SK-N-SH treated with all-trans-retinoic acid at 6 μM for 48 hours (cell line): ENCODE measurements around the gene DIAPH1.

Source experiments
- ATAC-seq: fragments of 200-7000 bp; cut with Tn5 transposase; 3 replicates; pipeline ENCODE4 v1.9.1; 2020; ENCODE audit warnings: mild to moderate bottlenecking, moderate library complexity
- ARNTL ChIP-seq: fragments of 450-650 bp; formaldehyde crosslinking; IDR thresholded peaks from 2 replicates; pipeline ENCODE4 v1.5.0; 2020; ENCODE audit warnings: low read depth, mild to moderate bottlenecking, moderate library complexity, borderline replicate concordance
- BACH2 ChIP-seq: fragments of 250-450 bp; sonication (Bioruptor Pico); IDR thresholded peaks from 2 replicates; pipeline ENCODE4 v1.9.0; 2021; ENCODE audit warnings: mild to moderate bottlenecking, borderline replicate concordance
- CSDC2 ChIP-seq: fragments of 250-450 bp; sonication (Bioruptor Pico); IDR thresholded peaks from 2 replicates; pipeline ENCODE4 v1.5.0; 2020; ENCODE audit warnings: mild to moderate bottlenecking, moderate library complexity
- ESRRG ChIP-seq: fragments of 250-450 bp; sonication (Bioruptor Pico); IDR thresholded peaks from 2 replicates; pipeline ENCODE4 v1.6.1; 2021; ENCODE audit warnings: mild to moderate bottlenecking
- GLIS3 ChIP-seq: fragments of 250-450 bp; sonication (Bioruptor Pico); IDR thresholded peaks from 2 replicates; pipeline ENCODE4 v1.5.0; 2020; ENCODE audit warnings: mild to moderate bottlenecking, moderate library complexity
- ISL1 ChIP-seq: fragments of 250-450 bp; sonication (Bioruptor Pico); IDR thresholded peaks from 2 replicates; pipeline ENCODE4 v2.1.2; 2022; ENCODE audit warnings: mild to moderate bottlenecking, moderate library complexity
- PPARA ChIP-seq: fragments of 250-450 bp; sonication (Bioruptor Pico); IDR thresholded peaks from 2 replicates; pipeline ENCODE4 v1.5.0; 2020; ENCODE audit warnings: mild to moderate bottlenecking, borderline replicate concordance
- RARB ChIP-seq: fragments of 250-450 bp; sonication (Bioruptor Pico); IDR thresholded peaks from 2 replicates; pipeline ENCODE4 v1.8.0; 2021; ENCODE audit warnings: mild to moderate bottlenecking, moderate library complexity
- SNAI2 ChIP-seq: fragments of 250-450 bp; sonication (Bioruptor Pico); IDR thresholded peaks from 2 replicates; pipeline ENCODE4 v1.5.0; 2020; ENCODE audit warnings: mild to moderate bottlenecking, moderate library complexity
- TCF4 ChIP-seq: fragments of 250-450 bp; sonication (Bioruptor Pico); IDR thresholded peaks from 2 replicates; pipeline ENCODE4 v1.8.0; 2021; ENCODE audit warnings: mild to moderate bottlenecking, moderate library complexity, borderline replicate concordance
- ZC3H10 ChIP-seq: fragments of 250-450 bp; sonication (Bioruptor Pico); IDR thresholded peaks from 2 replicates; pipeline ENCODE4 v1.5.1; 2021; ENCODE audit warnings: mild to moderate bottlenecking, moderate library complexity
- ZFP3 ChIP-seq: fragments of 250-450 bp; sonication (Bioruptor Pico); IDR thresholded peaks from 2 replicates; pipeline ENCODE4 v1.5.0; 2020; ENCODE audit warnings: mild to moderate bottlenecking, moderate library complexity
- ZFP30 ChIP-seq: fragments of 450-650 bp; formaldehyde crosslinking; IDR thresholded peaks from 2 replicates; pipeline ENCODE4 v1.5.0; 2022; ENCODE audit warnings: mild to moderate bottlenecking, moderate library complexity
- ZNF565 ChIP-seq: fragments of 450-650 bp; formaldehyde crosslinking; conservative IDR thresholded peaks from 2 replicates; pipeline ENCODE4 v1.5.0; 2020; ENCODE audit warnings: low read depth, mild to moderate bottlenecking, moderate library complexity
- ZNF70 ChIP-seq: fragments of 450-650 bp; formaldehyde crosslinking; IDR thresholded peaks from 2 replicates; pipeline ENCODE4 v1.5.0; 2020; ENCODE audit warnings: mild to moderate bottlenecking, moderate library complexity
- ZNF8 ChIP-seq: fragments of 450-650 bp; formaldehyde crosslinking; IDR thresholded peaks from 2 replicates; pipeline ENCODE4 v1.5.0; 2020; ENCODE audit warnings: mild to moderate bottlenecking, moderate library complexity
- TF ChIP-seq, protein P1 (sequence below): fragments of 250-450 bp; sonication (Bioruptor Pico); IDR thresholded peaks from 2 replicates; pipeline ENCODE4 v1.5.1; 2021; ENCODE audit warnings: mild to moderate bottlenecking, moderate library complexity
- TF ChIP-seq, protein P2 (sequence below): fragments of 250-450 bp; sonication (Bioruptor Pico); IDR thresholded peaks from 2 replicates; pipeline ENCODE4 v1.5.1; 2020; ENCODE audit warnings: low read depth, mild to moderate bottlenecking, moderate library complexity
- TF ChIP-seq, protein P3 (sequence below): fragments of 250-450 bp; sonication (Bioruptor Pico); IDR thresholded peaks from 2 replicates; pipeline ENCODE4 v1.8.0; 2021; ENCODE audit warnings: low read depth, mild to moderate bottlenecking, moderate library complexity, borderline replicate concordance

The DIAPH1 gene

DNA sequence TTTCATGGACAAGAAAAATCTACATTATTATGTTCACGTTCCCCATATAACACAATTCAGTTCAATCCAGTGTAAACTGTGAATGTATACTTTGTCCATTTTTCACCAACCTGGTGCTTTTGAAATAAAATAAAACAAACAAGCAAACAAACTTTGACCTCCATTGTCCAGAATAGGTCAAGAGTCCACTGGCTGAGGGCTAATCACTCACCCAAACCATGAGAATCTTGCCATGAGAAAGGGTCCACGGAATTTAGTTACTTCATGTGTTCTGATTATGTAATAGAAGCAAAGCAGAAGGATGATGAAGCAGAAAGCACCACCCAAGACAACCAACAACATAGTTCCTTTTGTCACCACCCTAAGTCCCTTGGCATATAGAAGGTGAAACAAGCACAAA lies 28.7 kb downstream of the DIAPH1 start:
- TF ChIP-seq GLIS3 (CRISPR knock-in tag) (no peak), ZNF70 (no peak), ZC3H10 (no peak), ZFP30 (CRISPR knock-in tag) (no peak), RARB (CRISPR knock-in tag) (no peak)
- TF ChIP-seq, protein P1, sequence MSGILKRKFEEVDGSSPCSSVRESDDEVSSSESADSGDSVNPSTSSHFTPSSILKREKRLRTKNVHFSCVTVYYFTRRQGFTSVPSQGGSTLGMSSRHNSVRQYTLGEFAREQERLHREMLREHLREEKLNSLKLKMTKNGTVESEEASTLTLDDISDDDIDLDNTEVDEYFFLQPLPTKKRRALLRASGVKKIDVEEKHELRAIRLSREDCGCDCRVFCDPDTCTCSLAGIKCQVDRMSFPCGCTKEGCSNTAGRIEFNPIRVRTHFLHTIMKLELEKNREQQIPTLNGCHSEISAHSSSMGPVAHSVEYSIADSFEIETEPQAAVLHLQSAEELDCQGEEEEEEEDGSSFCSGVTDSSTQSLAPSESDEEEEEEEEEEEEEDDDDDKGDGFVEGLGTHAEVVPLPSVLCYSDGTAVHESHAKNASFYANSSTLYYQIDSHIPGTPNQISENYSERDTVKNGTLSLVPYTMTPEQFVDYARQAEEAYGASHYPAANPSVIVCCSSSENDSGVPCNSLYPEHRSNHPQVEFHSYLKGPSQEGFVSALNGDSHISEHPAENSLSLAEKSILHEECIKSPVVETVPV (CRISPR knock-in tag) = no peak
- TF ChIP-seq, all 23 proteins: peak for 0
- no peak for ATAC-seq

DNA sequence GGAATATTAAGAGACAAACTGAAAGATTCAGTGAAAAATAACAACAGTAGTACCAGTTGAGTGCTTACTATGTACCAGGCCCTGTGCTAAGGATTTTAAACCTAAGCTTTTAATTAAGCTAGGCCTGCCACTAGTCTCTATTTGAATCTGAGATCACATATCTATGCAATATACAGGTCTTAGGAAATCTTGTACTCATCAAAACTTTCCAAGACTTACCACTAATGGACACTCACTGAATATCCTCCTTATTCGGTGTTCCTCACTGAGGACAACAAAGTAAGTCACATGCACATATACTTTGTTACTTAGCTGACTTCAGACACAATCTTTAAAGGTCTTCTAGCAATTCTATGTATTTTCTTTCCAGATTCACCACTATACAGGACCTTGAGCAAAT lies 32.6 kb downstream of the DIAPH1 start:
- TF ChIP-seq CSDC2 (CRISPR knock-in tag) = no peak
- no peak for TF ChIP-seq GLIS3 (CRISPR knock-in tag)
- no peak for TF ChIP-seq RARB (CRISPR knock-in tag)
- no peak for TF ChIP-seq ZC3H10
- TF ChIP-seq, protein P1 (CRISPR knock-in tag) = no peak
- TF ChIP-seq ARNTL = no peak
- ATAC-seq = no peak

DNA sequence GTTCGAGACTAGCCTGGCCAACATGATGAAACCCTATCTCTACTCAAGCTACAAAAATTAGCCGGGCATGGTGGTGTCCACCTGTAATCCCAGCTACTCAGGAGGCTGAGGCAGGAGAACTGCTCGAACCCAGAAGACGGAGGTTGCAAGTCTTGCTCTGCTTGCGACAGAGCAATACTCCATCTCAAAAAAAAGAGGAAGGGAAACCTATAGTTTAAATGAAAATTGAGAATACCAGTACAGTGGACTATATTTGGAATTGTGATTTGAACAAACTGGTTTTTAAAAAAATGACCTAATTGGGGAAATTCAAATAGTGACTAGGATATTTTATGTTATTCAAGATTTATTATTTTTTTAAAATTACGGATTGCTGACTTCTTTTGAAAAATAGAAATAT lies 33.2 kb downstream of the DIAPH1 start:
- TF ChIP-seq PPARA = no peak
- TF ChIP-seq TCF4 (CRISPR knock-in tag) = no peak
- no peak for TF ChIP-seq ESRRG (CRISPR knock-in tag)
- no peak for TF ChIP-seq CSDC2 (CRISPR knock-in tag)
- TF ChIP-seq ZNF70 = no peak
- TF ChIP-seq RARB (CRISPR knock-in tag) = no peak
- no peak for TF ChIP-seq ZNF8 (CRISPR knock-in tag)
- no peak for TF ChIP-seq BACH2 (CRISPR knock-in tag)
- TF ChIP-seq ISL1 (CRISPR knock-in tag) = no peak
- TF ChIP-seq ZNF565 (CRISPR knock-in tag) = no peak
- TF ChIP-seq, protein P2, sequence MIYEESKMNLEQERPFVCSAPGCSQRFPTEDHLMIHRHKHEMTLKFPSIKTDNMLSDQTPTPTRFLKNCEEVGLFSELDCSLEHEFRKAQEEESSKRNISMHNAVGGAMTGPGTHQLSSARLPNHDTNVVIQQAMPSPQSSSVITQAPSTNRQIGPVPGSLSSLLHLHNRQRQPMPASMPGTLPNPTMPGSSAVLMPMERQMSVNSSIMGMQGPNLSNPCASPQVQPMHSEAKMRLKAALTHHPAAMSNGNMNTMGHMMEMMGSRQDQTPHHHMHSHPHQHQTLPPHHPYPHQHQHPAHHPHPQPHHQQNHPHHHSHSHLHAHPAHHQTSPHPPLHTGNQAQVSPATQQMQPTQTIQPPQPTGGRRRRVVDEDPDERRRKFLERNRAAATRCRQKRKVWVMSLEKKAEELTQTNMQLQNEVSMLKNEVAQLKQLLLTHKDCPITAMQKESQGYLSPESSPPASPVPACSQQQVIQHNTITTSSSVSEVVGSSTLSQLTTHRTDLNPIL (CRISPR knock-in tag) = no peak
- no peak for TF ChIP-seq ARNTL
- TF ChIP-seq ZFP30 (CRISPR knock-in tag) = no peak
- no peak for TF ChIP-seq ZFP3
- no peak for TF ChIP-seq SNAI2 (CRISPR knock-in tag)
- no peak for TF ChIP-seq ZC3H10
- TF ChIP-seq, protein P1 (CRISPR knock-in tag) = no peak
- ATAC-seq = no peak

DNA sequence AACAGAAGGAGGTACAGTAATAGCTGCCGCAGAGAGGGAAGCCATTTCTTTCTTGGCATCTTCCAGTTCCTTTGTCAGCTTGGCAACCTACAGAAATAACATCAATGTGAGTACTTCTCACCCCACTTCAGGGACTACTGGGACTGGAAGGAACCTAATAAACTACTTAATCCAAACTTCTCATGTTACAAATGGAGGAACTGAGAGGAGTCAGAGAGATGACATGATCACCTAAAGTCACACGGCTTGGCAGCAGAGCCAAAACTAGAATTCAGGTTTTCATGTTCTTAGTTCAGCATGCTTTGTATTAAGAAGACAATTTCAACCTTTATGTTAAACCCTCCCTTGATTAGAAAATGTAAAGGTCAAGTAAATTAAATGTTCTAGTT lies 44.7 kb downstream of the DIAPH1 start:
- TF ChIP-seq RARB (CRISPR knock-in tag) (no peak), SNAI2 (CRISPR knock-in tag) (no peak)
- no peak for ATAC-seq

DNA sequence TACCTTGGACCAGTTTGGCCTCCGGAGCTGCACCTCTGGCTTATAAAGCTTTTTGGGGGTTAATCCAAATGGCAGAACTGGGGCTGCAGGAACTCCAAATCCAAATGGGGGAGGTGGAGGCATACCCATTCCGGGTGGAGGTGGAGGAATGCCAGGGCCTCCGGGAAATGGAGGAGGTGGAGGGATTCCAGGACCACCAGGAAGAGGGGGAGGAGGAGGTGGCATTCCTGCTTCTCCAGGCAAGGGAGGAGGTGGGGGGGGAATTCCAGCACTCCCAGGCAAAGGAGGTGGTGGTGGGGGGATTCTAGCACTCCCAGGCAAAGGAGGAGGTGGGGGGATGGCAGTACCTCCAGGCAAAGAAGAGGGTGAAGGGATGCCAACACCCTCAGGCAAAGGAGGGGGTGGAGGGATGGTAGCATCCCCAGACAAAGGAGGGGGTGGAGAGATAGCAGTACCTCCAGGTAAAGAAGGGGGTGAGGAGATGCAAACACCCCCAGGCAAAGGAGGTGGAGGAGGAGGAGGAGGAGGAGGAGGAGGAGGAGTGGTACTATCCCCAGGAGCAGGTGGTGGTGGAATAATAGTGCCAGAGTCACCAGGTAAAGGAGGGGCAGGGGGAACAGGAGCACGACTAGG lies 45.2 kb downstream of the DIAPH1 start:
- TF ChIP-seq BACH2 (CRISPR knock-in tag) (no peak), ISL1 (CRISPR knock-in tag) (no peak), PPARA (no peak)
- TF ChIP-seq, protein P3, sequence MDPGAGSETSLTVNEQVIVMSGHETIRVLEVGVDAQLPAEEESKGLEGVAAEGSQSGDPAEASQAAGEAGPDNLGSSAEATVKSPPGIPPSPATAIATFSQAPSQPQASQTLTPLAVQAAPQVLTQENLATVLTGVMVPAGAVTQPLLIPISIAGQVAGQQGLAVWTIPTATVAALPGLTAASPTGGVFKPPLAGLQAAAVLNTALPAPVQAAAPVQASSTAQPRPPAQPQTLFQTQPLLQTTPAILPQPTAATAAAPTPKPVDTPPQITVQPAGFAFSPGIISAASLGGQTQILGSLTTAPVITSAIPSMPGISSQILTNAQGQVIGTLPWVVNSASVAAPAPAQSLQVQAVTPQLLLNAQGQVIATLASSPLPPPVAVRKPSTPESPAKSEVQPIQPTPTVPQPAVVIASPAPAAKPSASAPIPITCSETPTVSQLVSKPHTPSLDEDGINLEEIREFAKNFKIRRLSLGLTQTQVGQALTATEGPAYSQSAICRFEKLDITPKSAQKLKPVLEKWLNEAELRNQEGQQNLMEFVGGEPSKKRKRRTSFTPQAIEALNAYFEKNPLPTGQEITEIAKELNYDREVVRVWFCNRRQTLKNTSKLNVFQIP (CRISPR knock-in tag) = no peak
- TF ChIP-seq, protein P1 (CRISPR knock-in tag) = no peak
- TF ChIP-seq, all 23 proteins: peak for 0
- ATAC-seq = no peak
